BLaER1 treated with 17β-estradiol and CSF1 and Interleukin-3, amounts not matched to agents 10 nM and 100 nM (cell line): Measurements from ENCODE around the gene PPIE.

Source experiments
- H3K27ac ChIP-seq, 11 experiments: shearing (Covaris generic); formaldehyde crosslinking; 2 replicates each; pipeline ENCODE4 v1.8.1; 2022
- H3K27me3 ChIP-seq, 11 experiments: shearing (Covaris generic); formaldehyde crosslinking; 2 replicates each; pipeline ENCODE4 v1.8.1; 2022
- H3K36me3 ChIP-seq, 11 experiments: shearing (Covaris generic); formaldehyde crosslinking; 2 replicates each; pipeline ENCODE4 v1.8.1; 2022
- H3K4me1 ChIP-seq, 10 experiments: shearing (Covaris generic); formaldehyde crosslinking; 2 replicates each; pipeline ENCODE4 v1.8.1; 2022
- H3K4me2 ChIP-seq, 11 experiments: shearing (Covaris generic); formaldehyde crosslinking; 2 replicates each; pipeline ENCODE4 v1.8.1; 2022
- H3K4me3 ChIP-seq, 10 experiments: shearing (Covaris generic); formaldehyde crosslinking; 2 replicates each; pipeline ENCODE4 v1.8.1; 2022
- H3K9ac ChIP-seq, 11 experiments: shearing (Covaris generic); formaldehyde crosslinking; 2 replicates each; pipeline ENCODE4 v1.8.1; 2022
- H3K9me3 ChIP-seq, 11 experiments: shearing (Covaris generic); formaldehyde crosslinking; replicated peaks in 1 of 11; 2 replicates each; pipeline ENCODE4 v1.8.1; 2022
- H4K20me1 ChIP-seq, 11 experiments: shearing (Covaris generic); formaldehyde crosslinking; 2 replicates each; pipeline ENCODE4 v1.8.1; 2022
- Cebpa-rat ChIP-seq, 11 experiments: shearing (Covaris generic); IDR thresholded peaks; 2 replicates each; pipeline ENCODE4 v1.8.1; 2022

Gene PPIE

GRCh38 chr1:39711104-39711965 is 27.3 kb upstream of the PPIE start:
- Histone ChIP-seq H3K9me3 (0 out of 22 replicates have a peak, but pooled peaks cover 0 to 6% (median 0%) of the 10 kb centered on the region in 11 experiments), H3K4me3 (no peak overlapping the region), H3K4me2 (no peak overlapping the region), H3K36me3 (no peaks in the 10 kb centered on the region), H3K9ac (no peak overlapping the region), H3K27me3 (no peaks in the 10 kb centered on the region), H4K20me1 (no peaks in the 10 kb centered on the region), H3K27ac (no peak overlapping the region), H3K4me1 (peaks cover 0 to 21% (median 13%) of the 10 kb centered on the region in 10 experiments; a peak in 18 of 20 replicates)
- TF ChIP-seq Cebpa-rat (IDR thresholded peaks at IDR 0.05): no peak

- no peaks in the 10 kb centered on the region for H3K36me3 ChIP-seq
- H3K9me3 ChIP-seq: 0 out of 22 replicates have a peak, but pooled peaks cover 0 to 6% (median 0%) of the 10 kb centered on the region in 11 experiments
- H3K9ac ChIP-seq: no peak overlapping the region
- H3K27ac ChIP-seq: no peak overlapping the region
- H3K4me2 ChIP-seq: no peak overlapping the region
- H4K20me1 ChIP-seq: no peaks in the 10 kb centered on the region
- H3K4me1 ChIP-seq: peaks cover 0 to 15% (median 9%) of the 10 kb centered on the region in 10 experiments; a peak in 13 of 20 replicates
- H3K27me3 ChIP-seq: no peaks in the 10 kb centered on the region
- no peak for TF ChIP-seq Cebpa-rat (IDR thresholded peaks at IDR 0.05)
- no peak overlapping the region for H3K4me3 ChIP-seq
Measured at GRCh38 chr1:39711966-39712340, 26.7 kb upstream of the PPIE start.

GRCh38 chr1:39713557-39713956 is 25.1 kb upstream of the PPIE start:
- Histone ChIP-seq H3K9ac (no peak overlapping the region), H4K20me1 (no peaks in the 10 kb centered on the region), H3K4me2 (peak overlapping the region in 1 of 11 experiments; percentile 34; a peak in 1 of 22 replicates), H3K9me3 (0 out of 22 replicates have a peak, but pooled peaks cover 0 to 6% (median 0%) of the 10 kb centered on the region in 11 experiments), H3K4me3 (no peak overlapping the region), H3K4me1 (peaks cover 0 to 10% (median 8%) of the 10 kb centered on the region in 10 experiments; a peak in 11 of 20 replicates), H3K27ac (no peak overlapping the region), H3K27me3 (no peaks in the 10 kb centered on the region), H3K36me3 (no peaks in the 10 kb centered on the region)
- TF ChIP-seq Cebpa-rat (IDR thresholded peaks at IDR 0.05): no peak

GRCh38 chr1:39717809-39718208 is 20.9 kb upstream of the PPIE start:
- H3K9me3 ChIP-seq: no peaks in the 10 kb centered on the region
- no peaks in the 10 kb centered on the region for H4K20me1 ChIP-seq
- peaks cover 0 to 12% (median 9%) of the 10 kb centered on the region in 10 experiments; a peak in 14 of 20 replicates for H3K4me1 ChIP-seq
- H3K27ac ChIP-seq: no peak overlapping the region
- H3K4me3 ChIP-seq: no peak overlapping the region
- no peak overlapping the region for H3K4me2 ChIP-seq
- H3K9ac ChIP-seq: 0 out of 22 replicates have a peak overlapping the region, but pooled peaks of 1 of the 11 experiments have one; percentile 6
- no peaks in the 10 kb centered on the region for H3K36me3 ChIP-seq
- no peaks in the 10 kb centered on the region for H3K27me3 ChIP-seq
- TF ChIP-seq Cebpa-rat (IDR thresholded peaks at IDR 0.05): no peak

- Histone ChIP-seq H3K9ac (peak overlapping the region in 2 of 11 experiments; percentile 15 to 48; a peak in 2 of 22 replicates), H3K9me3 (no peaks in the 10 kb centered on the region), H3K4me2 (peak overlapping the region in 2 of 11 experiments; percentile 7 to 35; a peak in 1 of 22 replicates), H4K20me1 (no peaks in the 10 kb centered on the region), H3K4me1 (peaks cover 0 to 7% (median 0%) of the 10 kb centered on the region in 10 experiments; a peak in 3 of 20 replicates), H3K36me3 (no peaks in the 10 kb centered on the region), H3K27me3 (no peaks in the 10 kb centered on the region), H3K4me3 (no peak overlapping the region), H3K27ac (peak overlapping the region in 2 of 11 experiments; percentile 37 to 68; a peak in 3 of 22 replicates)
- TF ChIP-seq Cebpa-rat (IDR thresholded peaks at IDR 0.05): no peak
Measured at GRCh38 chr1:39720094-39720999, 18.3 kb upstream of the PPIE start.

GRCh38 chr1:39721664-39722063 is 17.0 kb upstream of the PPIE start:
- TF ChIP-seq Cebpa-rat (IDR thresholded peaks at IDR 0.05): no peak
- H3K9me3 ChIP-seq: no peaks in the 10 kb centered on the region
- peaks cover 0 to 6% (median 0%) of the 10 kb centered on the region in 11 experiments; a peak in 3 of 22 replicates for H3K27me3 ChIP-seq
- no peak overlapping the region for H3K4me2 ChIP-seq
- no peak overlapping the region for H3K9ac ChIP-seq
- H3K4me1 ChIP-seq: peaks cover 0 to 7% (median 0%) of the 10 kb centered on the region in 10 experiments; a peak in 3 of 20 replicates
- H3K27ac ChIP-seq: no peak overlapping the region
- no peaks in the 10 kb centered on the region for H4K20me1 ChIP-seq
- no peaks in the 10 kb centered on the region for H3K36me3 ChIP-seq
- H3K4me3 ChIP-seq: no peak overlapping the region

GRCh38 chr1:39722495-39722894 is 16.2 kb upstream of the PPIE start:
- H3K27ac ChIP-seq: no peak overlapping the region
- no peak overlapping the region for H3K4me3 ChIP-seq
- no peak for TF ChIP-seq Cebpa-rat (IDR thresholded peaks at IDR 0.05)
- H3K4me2 ChIP-seq: no peak overlapping the region
- H3K27me3 ChIP-seq: peaks cover under 1 to 14% (median 4%) of the 10 kb centered on the region in 11 experiments; a peak in 18 of 22 replicates
- H3K36me3 ChIP-seq: no peaks in the 10 kb centered on the region
- H3K9me3 ChIP-seq: no peaks in the 10 kb centered on the region
- peaks cover 2 to 12% (median 5%) of the 10 kb centered on the region in 10 experiments for H3K4me1 ChIP-seq
- H3K9ac ChIP-seq: no peak overlapping the region
- no peaks in the 10 kb centered on the region for H4K20me1 ChIP-seq

- peaks cover 8 to 14% (median 11%) of the 10 kb centered on the region in 10 experiments for H3K4me1 ChIP-seq
- no peak overlapping the region for H3K27ac ChIP-seq
- no peaks in the 10 kb centered on the region for H4K20me1 ChIP-seq
- H3K27me3 ChIP-seq: peaks cover 9 to 28% (median 14%) of the 10 kb centered on the region in 11 experiments; a peak in 18 of 22 replicates
- no peak overlapping the region for H3K9ac ChIP-seq
- H3K36me3 ChIP-seq: no peaks in the 10 kb centered on the region
- peak overlapping the region in 1 of 11 experiments; percentile 46; a peak in 1 of 22 replicates for H3K4me2 ChIP-seq
- no peaks in the 10 kb centered on the region for H3K9me3 ChIP-seq
- no peak for TF ChIP-seq Cebpa-rat (IDR thresholded peaks at IDR 0.05)
- H3K4me3 ChIP-seq: no peak overlapping the region
Measured at GRCh38 chr1:39726600-39726999, 12.1 kb upstream of the PPIE start.
